Mesendoderm (in vitro differentiated cells): Measurements from ENCODE around the gene CATSPER1.

ENCODE experiments used
- DNase-seq: peaks from one replicate; pipeline ENCODE4 v3.0.0; 2013
- H2AK5ac ChIP-seq: 2 replicates; pipeline ENCODE4 v1.6.1; 2013; ENCODE audit warnings: low read length, inconsistent platforms
- H2BK120ac ChIP-seq: 2 replicates; pipeline ENCODE4 v1.6.1; 2013; ENCODE audit warnings: low read depth, mild to moderate bottlenecking, low read length, moderate library complexity, mixed read lengths
- H2BK15ac ChIP-seq: replicated peaks from 2 replicates; pipeline ENCODE4 v1.6.1; 2013; ENCODE audit warnings: low read depth, mild to moderate bottlenecking, moderate library complexity
- H2BK5ac ChIP-seq: 2 replicates; pipeline ENCODE4 v1.6.1; 2013; ENCODE audit warnings: low read length, inconsistent platforms
- H3K18ac ChIP-seq: 2 replicates; pipeline ENCODE4 v1.6.1; 2013; ENCODE audit warnings: mild to moderate bottlenecking, low read length, mixed read lengths
- H3K23ac ChIP-seq: one replicate; pipeline ENCODE4 v1.6.1; 2013; ENCODE audit warnings: low read length
- H3K27ac ChIP-seq: 2 replicates; pipeline ENCODE4 v1.5.1; 2013; ENCODE audit warnings: low read depth, mild to moderate bottlenecking, inconsistent platforms, low read length, moderate library complexity
- H3K27me3 ChIP-seq: 2 replicates; pipeline ENCODE4 v1.6.1; 2013; ENCODE audit warnings: low read length, control low read depth, mild to moderate bottlenecking, inconsistent platforms; ENCODE audit not compliant: insufficient read depth, poor library complexity
- H3K36me3 ChIP-seq: 2 replicates; pipeline ENCODE4 v1.6.1; 2013; ENCODE audit warnings: low read length, inconsistent platforms; ENCODE audit not compliant: control insufficient read depth, insufficient read depth
- H3K4ac ChIP-seq: one replicate; pipeline ENCODE4 v1.6.1; 2013; ENCODE audit warnings: low read depth, mild to moderate bottlenecking, low read length, moderate library complexity
- H3K4me1 ChIP-seq: 2 replicates; pipeline ENCODE4 v1.6.1; 2013; ENCODE audit warnings: low read depth, low read length, inconsistent platforms; ENCODE audit not compliant: control insufficient read depth
- H3K4me2 ChIP-seq: 2 replicates; pipeline ENCODE4 v1.6.1; 2013; ENCODE audit warnings: low read length
- H3K4me3 ChIP-seq: 2 replicates; pipeline ENCODE4 v1.5.1; 2013; ENCODE audit warnings: mild to moderate bottlenecking, low read length
- H3K56ac ChIP-seq: one replicate; pipeline ENCODE4 v1.6.1; 2013; ENCODE audit warnings: low read length
- H3K79me1 ChIP-seq: 2 replicates; pipeline ENCODE4 v1.6.1; 2013; ENCODE audit warnings: low read length, inconsistent platforms
- H3K79me2 ChIP-seq: 2 replicates; pipeline ENCODE4 v1.6.1; 2013; ENCODE audit warnings: mild to moderate bottlenecking, low read length; ENCODE audit not compliant: control insufficient read depth, insufficient read depth
- H3K9ac ChIP-seq: 2 replicates; pipeline ENCODE4 v1.6.1; 2013; ENCODE audit warnings: low read length, inconsistent platforms
- H4K5ac ChIP-seq: one replicate; pipeline ENCODE4 v1.6.1; 2013; ENCODE audit warnings: low read length
- H4K8ac ChIP-seq: one replicate; pipeline ENCODE4 v1.6.1; 2013; ENCODE audit warnings: low read depth, mild to moderate bottlenecking, control low read depth, low read length, moderate library complexity
- WGBS: extraction: QIAGEN DNeasy Blood & Tissue Kit; methylation state at CpG from one replicate; pipeline ENCODE4 v1.1.7; 2013; ENCODE audit warnings: low lambda C conversion rate, missing lambda C conversion rate; ENCODE audit not compliant: insufficient coverage; ENCODE audit errors: extremely low coverage; 5-methylcytosine and 5-hydroxymethylcytosine counted together

The CATSPER1 gene

DNA sequence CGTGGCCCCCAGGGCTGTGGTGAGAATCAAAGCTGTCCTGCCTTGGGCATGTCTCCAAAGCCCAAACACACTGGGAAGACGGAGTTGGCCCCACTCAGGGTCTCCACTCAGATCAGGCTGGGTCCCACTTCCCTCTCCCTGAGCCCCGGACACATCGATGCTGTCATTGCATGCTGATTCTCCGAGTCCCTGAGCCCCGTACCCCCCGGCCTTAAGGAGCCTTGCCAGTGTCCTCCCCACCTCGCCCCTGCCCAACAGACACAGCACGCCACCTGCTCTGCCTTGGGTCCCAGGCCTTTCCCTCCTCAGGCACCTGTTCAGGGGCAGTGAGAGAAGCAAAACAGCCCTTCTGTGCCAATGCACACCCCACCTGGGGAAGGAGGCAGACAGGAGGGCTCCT lies 38.9 kb downstream of the CATSPER1 start:
- WGBS, result no CpG with 5 or more reads among the region's 9 CpGs
- Histone ChIP-seq H3K27me3 (no peaks in the 10 kb centered on the region), H2BK15ac (no peak overlapping the region), H3K18ac (no peak overlapping the region), H3K27ac (no peak overlapping the region), H3K4ac (no peak overlapping the region), H3K4me2 (no peak overlapping the region), H2BK120ac (no peak overlapping the region), H3K23ac (no peak overlapping the region), H4K5ac (no peak overlapping the region), H3K4me3 (no peak overlapping the region), H2AK5ac (no peak overlapping the region), H3K36me3 (no peaks in the 10 kb centered on the region), H3K9ac (no peak overlapping the region), H4K8ac (no peak overlapping the region), H3K4me1 (no peaks in the 10 kb centered on the region), H3K79me2 (no peaks in the 10 kb centered on the region), H2BK5ac (no peak overlapping the region), H3K79me1 (no peaks in the 10 kb centered on the region), H3K56ac (no peak overlapping the region)
- no peak for DNase-seq

DNA sequence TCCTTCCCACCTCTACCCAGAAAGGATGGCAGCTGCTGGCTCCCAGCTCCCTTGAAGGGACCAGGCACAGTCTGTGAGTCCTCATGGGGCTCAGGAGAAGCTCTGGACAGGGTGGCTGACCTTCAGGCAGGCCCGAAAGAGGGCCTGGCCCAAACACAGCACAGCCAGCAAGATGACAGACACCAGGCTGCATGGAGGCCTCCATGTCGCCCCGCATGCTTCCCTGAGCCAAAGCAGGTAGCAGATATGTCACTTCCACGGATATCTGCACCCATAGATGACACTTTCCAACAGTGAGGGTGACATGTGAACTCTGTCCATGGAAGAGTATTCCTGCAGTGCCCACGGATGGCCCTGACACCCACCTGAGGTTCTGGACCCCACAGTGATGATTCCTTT lies 42.7 kb downstream of the CATSPER1 start:
- H4K5ac ChIP-seq, result no peak overlapping the region
- no peaks in the 10 kb centered on the region for H3K79me1 ChIP-seq
- no peak overlapping the region for H4K8ac ChIP-seq
- H3K56ac ChIP-seq, result no peak overlapping the region
- H2AK5ac ChIP-seq, result no peak overlapping the region
- DNase-seq, result no peak
- no peak overlapping the region for H2BK15ac ChIP-seq
- H3K36me3 ChIP-seq, result no peaks in the 10 kb centered on the region
- no peak overlapping the region for H3K27ac ChIP-seq
- no CpG with 5 or more reads among the region's 5 CpGs for WGBS
- H3K79me2 ChIP-seq, result no peaks in the 10 kb centered on the region
- H3K23ac ChIP-seq, result no peak overlapping the region
- no peaks in the 10 kb centered on the region for H3K27me3 ChIP-seq
- no peaks in the 10 kb centered on the region for H3K4me1 ChIP-seq
- no peak overlapping the region for H3K9ac ChIP-seq
- H2BK120ac ChIP-seq, result no peak overlapping the region
- H3K4ac ChIP-seq, result no peak overlapping the region
- H3K18ac ChIP-seq, result no peak overlapping the region
- H2BK5ac ChIP-seq, result no peak overlapping the region
- H3K4me3 ChIP-seq, result no peak overlapping the region
- no peak overlapping the region for H3K4me2 ChIP-seq

- Histone ChIP-seq H3K27ac (no peak overlapping the region), H3K79me2 (no peaks in the 10 kb centered on the region), H2BK5ac (no peak overlapping the region), H3K79me1 (no peaks in the 10 kb centered on the region), H3K18ac (no peak overlapping the region), H2BK15ac (no peak overlapping the region), H3K27me3 (no peaks in the 10 kb centered on the region), H3K23ac (no peak overlapping the region), H3K36me3 (no peaks in the 10 kb centered on the region), H3K9ac (no peak overlapping the region), H3K56ac (no peak overlapping the region), H3K4me2 (no peak overlapping the region), H3K4ac (no peak overlapping the region), H3K4me3 (no peak overlapping the region), H4K8ac (no peak overlapping the region), H2AK5ac (no peak overlapping the region), H4K5ac (no peak overlapping the region), H3K4me1 (no peaks in the 10 kb centered on the region), H2BK120ac (no peak overlapping the region)
- WGBS, result no CpG with 5 or more reads among the region's 22 CpGs
- DNase-seq, result no peak
These were observed 43.3 kb downstream of the CATSPER1 start for GRCh38 chr11:65982824-65983588.

GRCh38 chr11:65981972-65982823 lies 44.1 kb downstream of the CATSPER1 start:
- DNase-seq, result no peak
- no peak overlapping the region for H2BK5ac ChIP-seq
- H3K4me2 ChIP-seq, result no peak overlapping the region
- no peaks in the 10 kb centered on the region for H3K4me1 ChIP-seq
- H4K5ac ChIP-seq, result no peak overlapping the region
- H2BK15ac ChIP-seq, result no peak overlapping the region
- no peak overlapping the region for H2BK120ac ChIP-seq
- H2AK5ac ChIP-seq, result no peak overlapping the region
- no CpG with 5 or more reads among the region's 16 CpGs for whole genome bisulfite sequencing
- H3K23ac ChIP-seq, result no peak overlapping the region
- H3K4me3 ChIP-seq, result no peak overlapping the region
- H3K18ac ChIP-seq, result no peak overlapping the region
- H3K4ac ChIP-seq, result no peak overlapping the region
- H3K9ac ChIP-seq, result no peak overlapping the region
- no peaks in the 10 kb centered on the region for H3K36me3 ChIP-seq
- H3K27me3 ChIP-seq, result no peaks in the 10 kb centered on the region
- no peak overlapping the region for H4K8ac ChIP-seq
- no peaks in the 10 kb centered on the region for H3K79me1 ChIP-seq
- H3K27ac ChIP-seq, result no peak overlapping the region
- no peaks in the 10 kb centered on the region for H3K79me2 ChIP-seq
- H3K56ac ChIP-seq, result no peak overlapping the region

GRCh38 chr11:65981101-65981740 lies 45.1 kb downstream of the CATSPER1 start:
- H3K56ac ChIP-seq, result no peak overlapping the region
- WGBS, result no CpG with 5 or more reads among the region's 12 CpGs
- H3K27me3 ChIP-seq, result no peaks in the 10 kb centered on the region
- no peak overlapping the region for H2AK5ac ChIP-seq
- H3K4me1 ChIP-seq, result no peaks in the 10 kb centered on the region
- no peak overlapping the region for H3K23ac ChIP-seq
- H2BK120ac ChIP-seq, result no peak overlapping the region
- no peaks in the 10 kb centered on the region for H3K79me2 ChIP-seq
- peaks cover 2% of the 10 kb centered on the region for H3K36me3 ChIP-seq
- DNase-seq, result no peak
- H3K4me3 ChIP-seq, result no peak overlapping the region
- no peak overlapping the region for H3K4ac ChIP-seq
- no peaks in the 10 kb centered on the region for H3K79me1 ChIP-seq
- no peak overlapping the region for H2BK15ac ChIP-seq
- H4K5ac ChIP-seq, result no peak overlapping the region
- no peak overlapping the region for H3K18ac ChIP-seq
- no peak overlapping the region for H3K4me2 ChIP-seq
- H3K27ac ChIP-seq, result no peak overlapping the region
- H3K9ac ChIP-seq, result no peak overlapping the region
- H4K8ac ChIP-seq, result no peak overlapping the region
- no peak overlapping the region for H2BK5ac ChIP-seq
